GM12873 (cell line): ENCODE results near the gene ZBTB16.

Experiments used
- CTCF ChIP-seq: IDR thresholded peaks from 2 replicates; pipeline ENCODE4 v1.5.1; 2012; ENCODE audit warnings: low read depth, mild to moderate bottlenecking, moderate library complexity, low read length, control low read depth; ENCODE audit not compliant: insufficient read depth; ENCODE audit errors: missing control alignments

Gene ZBTB16

GRCh38 chr11:114257621-114258558 is 198.4 kb downstream of the ZBTB16 start:
- TF ChIP-seq CTCF = no peak

GRCh38 chr11:114258696-114259095 is 199.2 kb downstream of the ZBTB16 start:
- no peak for TF ChIP-seq CTCF

GRCh38 chr11:114259124-114259526 is 199.6 kb downstream of the ZBTB16 start:
- no peak for TF ChIP-seq CTCF

- no peak for TF ChIP-seq CTCF
Observed at GRCh38 chr11:114259551-114259983, 200.1 kb downstream of the ZBTB16 start.

GRCh38 chr11:114260077-114260476 is 200.6 kb downstream of the ZBTB16 start:
- no peak for TF ChIP-seq CTCF

GRCh38 chr11:114260483-114260882 is 201.0 kb downstream of the ZBTB16 start:
- no peak for TF ChIP-seq CTCF

- TF ChIP-seq CTCF = no peak
Observed at GRCh38 chr11:114261791-114262190, 202.3 kb downstream of the ZBTB16 start.
